ENCODE measurements around the gene CHKB.

Gene CHKB

GRCh38 chr22:50574383-50574755 is 8.3 kb downstream of the CHKB start:
- DNase-seq (ENCODE audit: low read depth in 2 of 2, low spot score in 1 of 2): no peak

GRCh38 chr22:50573491-50574382 is 8.9 kb downstream of the CHKB start:
- no peak for DNase-seq (ENCODE audit: low read depth in 2 of 2, low spot score in 1 of 2)

- no peak for DNase-seq (ENCODE audit: low read depth in 2 of 2, low spot score in 1 of 2)
These were observed 9.7 kb downstream of the CHKB start for GRCh38 chr22:50572965-50573364.

DNA sequence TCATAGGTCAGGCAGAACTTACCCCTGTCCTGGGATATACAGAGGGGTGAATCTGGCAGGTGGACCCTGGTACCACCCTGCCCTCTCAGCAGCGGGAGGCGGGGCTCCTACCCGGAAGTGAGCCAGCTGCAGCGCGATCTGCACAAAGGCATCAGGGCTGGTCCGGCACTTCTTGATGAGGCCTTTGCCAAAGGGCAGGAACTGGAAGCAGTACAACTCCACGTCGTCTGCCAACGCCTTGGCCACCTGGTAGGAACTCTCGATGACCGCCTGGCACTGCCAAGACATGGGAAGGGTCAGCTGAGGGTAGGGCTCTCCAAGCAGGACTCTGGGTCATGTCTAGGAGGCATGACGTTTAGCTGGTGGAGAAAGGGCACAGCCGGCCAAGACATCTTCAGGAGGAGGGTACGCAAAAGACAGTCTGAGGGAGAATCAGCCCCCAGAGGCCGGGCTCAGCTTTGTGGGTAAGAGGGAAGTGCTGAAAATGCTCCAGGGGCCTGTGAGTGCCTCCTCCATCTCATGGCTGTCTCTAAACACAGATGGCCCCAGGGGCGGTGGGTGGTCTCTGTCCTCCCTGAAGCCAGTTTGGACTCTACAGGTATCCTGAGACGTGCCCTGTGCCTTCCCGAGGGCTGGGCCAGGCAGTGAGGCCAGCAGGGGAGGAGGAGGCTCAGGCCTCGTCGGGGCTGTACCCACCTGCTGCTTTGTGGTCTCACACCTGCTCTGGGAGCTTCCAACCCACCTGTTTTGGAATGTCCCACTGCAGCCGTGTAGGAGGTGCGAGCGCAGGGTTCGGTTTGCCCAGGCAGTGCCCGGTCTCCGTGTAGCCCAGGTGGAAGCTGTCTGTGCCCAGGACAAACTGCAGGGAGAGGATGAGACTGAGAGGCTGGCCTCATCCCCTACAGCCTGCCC is 11.1 kb downstream of the CHKB start:
- DNase-seq (ENCODE audit: low read depth in 2 of 2, low spot score in 1 of 2): no peak

- DNase-seq (ENCODE audit: low read depth in 2 of 2, low spot score in 1 of 2): no peak
These were observed 11.8 kb downstream of the CHKB start for GRCh38 chr22:50570861-50571260.

DNA sequence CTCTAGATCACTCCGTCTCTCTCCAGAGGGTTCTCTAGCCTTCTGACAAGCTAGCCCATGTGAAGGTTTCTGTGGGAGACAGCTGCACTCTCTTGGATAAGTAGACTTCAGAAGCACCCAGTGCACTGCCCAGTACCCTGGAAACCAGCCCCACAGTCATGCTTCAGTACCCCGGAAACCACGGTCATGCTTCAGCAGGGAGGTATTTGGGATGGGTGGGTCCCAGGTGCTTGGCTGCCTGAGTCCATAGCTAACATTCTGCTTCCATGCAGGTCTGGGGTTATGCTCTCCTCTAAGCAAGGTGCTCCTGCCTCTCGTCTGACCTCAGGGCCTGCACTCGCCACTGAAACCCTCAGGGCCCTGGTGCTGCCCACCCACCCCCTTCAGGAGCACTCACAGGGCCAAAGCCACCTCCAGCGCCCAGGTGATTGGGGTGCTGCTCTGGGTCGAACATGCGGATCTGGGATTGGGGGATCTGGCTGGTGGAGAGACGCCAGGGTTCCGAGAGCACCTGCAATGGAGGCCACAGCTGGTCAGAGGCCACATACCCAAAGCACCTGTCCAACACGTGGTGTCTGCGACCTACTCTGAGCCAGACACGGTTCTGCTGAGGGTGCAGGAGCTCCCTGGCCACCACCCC is 12.6 kb downstream of the CHKB start:
- no peak for DNase-seq (ENCODE audit: low read depth in 2 of 2, low spot score in 1 of 2)

- no peak for DNase-seq (ENCODE audit: low read depth in 2 of 2, low spot score in 1 of 2)
These were observed 13.6 kb downstream of the CHKB start for GRCh38 chr22:50569041-50569459.

DNA sequence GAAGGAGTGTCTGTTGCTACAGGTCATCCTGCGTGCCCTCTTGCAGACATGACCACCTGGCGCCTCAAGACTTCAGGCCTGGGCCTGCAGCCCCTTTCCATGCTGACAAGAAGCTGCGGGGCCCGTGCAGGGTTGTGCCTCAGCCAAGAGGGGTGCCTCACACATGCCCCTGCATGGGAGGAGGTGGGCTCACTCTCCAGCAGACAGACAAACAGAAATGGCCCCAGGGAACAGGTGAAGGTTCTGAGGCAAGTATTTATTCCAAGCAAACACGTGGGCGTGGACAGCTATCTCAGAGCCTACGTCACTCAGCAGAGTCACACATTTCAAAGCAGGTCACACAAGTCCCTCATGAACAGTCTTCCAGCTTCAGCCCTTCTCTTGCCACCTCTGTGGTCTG is 14.0 kb downstream of the CHKB start:
- DNase-seq (ENCODE audit: low read depth in 2 of 2, low spot score in 1 of 2): no peak

GRCh38 chr22:50567721-50568252 is 14.9 kb downstream of the CHKB start:
- DNase-seq (ENCODE audit: low read depth in 2 of 2, low spot score in 1 of 2): no peak

- no peak for DNase-seq (ENCODE audit: low read depth in 2 of 2, low spot score in 1 of 2)
These were observed 18.4 kb downstream of the CHKB start for GRCh38 chr22:50564289-50564688.

GRCh38 chr22:50563413-50564160 is 19.1 kb downstream of the CHKB start:
- DNase-seq (ENCODE audit: low read depth in 2 of 2, low spot score in 1 of 2): no peak

DNA sequence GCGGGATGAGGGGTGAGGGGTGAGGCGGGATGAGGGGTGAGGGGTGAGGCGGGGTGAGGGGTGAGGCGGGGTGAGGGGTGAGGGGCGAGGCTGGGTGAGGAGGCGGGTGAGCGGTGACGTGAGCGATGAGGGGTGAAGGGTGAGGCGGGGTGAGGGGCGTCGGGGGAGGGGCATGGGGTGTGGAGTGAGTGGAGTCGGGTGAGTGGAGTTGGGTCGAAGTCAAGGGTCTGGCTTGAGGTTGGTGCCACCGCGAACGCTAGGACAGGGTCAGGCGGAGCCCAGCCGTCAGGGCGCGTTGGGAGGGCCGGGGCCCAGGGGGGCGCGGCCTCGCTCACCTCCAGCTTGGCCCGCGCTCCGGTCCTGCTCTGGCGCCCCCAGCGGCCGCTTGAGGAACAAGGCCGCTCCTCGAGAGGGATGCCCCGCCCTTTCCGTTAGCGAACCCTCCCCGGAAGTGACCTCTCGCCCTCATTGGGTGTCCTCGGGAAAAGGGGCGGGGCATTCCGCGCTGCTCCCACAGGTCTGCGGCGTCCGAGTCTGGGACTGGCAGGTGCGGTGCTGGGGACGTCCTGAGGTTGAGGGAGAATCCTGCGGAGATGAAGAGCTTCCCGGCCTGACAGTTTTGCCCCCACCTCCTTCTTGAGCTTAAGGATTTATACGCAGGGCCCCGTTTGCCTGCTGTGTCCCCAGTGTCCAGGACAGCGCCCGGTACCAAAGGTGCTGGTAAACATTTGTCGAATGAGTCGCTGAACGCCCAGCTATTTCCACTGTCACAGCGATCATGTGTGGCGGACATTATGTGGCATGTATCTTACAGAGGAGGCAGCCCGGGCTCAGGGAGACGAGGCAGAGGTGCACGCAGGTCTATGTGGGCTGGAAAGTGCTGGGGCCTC is 19.9 kb downstream of the CHKB start, which contains the start of gene SYCE3:
SYCE3 (minus strand) TSS at position 397 of the 890 bp plus-strand sequence. CDS start 6,514 bp downstream, outside the sequence.
- DNase-seq (ENCODE audit: low read depth in 2 of 2, low spot score in 1 of 2): peak; percentile 91 to 96

DNA sequence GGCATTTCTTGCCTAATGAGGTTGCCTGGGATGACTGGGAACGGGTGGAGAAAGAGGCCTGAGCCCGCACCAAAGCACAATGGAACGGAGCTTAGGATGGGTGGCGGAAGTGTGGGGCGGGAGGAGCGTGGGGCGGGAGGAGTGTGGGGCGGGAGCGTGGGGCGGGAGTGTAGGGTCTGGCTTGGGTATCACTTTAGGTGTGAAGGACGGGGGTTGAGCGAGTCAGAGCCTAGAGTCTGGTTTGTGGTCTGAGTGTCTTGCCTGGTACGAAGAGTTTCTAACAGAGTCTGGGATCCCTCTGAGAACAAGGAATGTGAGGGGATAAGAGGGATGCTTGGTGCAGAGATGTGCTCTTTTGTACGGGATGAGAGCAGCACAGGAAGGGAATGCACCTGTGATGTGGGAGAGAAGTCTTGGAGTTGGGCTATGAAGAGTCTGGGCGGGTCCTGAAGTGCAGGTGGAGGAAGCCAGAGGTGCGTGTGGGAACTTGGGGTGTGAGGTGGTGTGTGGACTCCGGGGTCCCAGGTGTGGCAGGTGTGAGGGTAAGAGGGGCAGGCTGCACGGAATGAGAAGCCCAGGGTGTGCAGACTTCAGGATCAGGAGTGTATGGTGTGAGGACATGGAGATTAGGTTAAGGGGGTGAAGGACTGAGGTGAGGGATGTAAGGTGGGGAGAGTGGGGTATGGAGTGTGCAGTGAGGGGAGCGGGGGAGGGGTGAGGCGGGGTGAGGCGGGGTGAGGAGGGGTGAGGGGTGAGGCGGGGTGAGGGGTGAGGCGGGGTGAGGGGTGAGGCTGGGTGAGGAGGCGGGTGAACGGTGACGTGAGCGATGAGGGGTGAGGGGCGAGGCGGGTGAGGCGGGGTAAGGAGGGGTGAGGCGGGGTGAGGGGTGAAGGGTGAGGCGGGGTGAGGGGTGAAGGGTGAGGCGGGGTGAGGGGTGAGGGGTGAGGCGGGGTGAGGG is 21.0 kb downstream of the CHKB start:
- DNase-seq (ENCODE audit: low read depth in 2 of 2, low spot score in 1 of 2): no peak

GRCh38 chr22:50560034-50560433 is 22.6 kb downstream of the CHKB start:
- no peak for DNase-seq (ENCODE audit: low read depth in 2 of 2, low spot score in 1 of 2)

DNA sequence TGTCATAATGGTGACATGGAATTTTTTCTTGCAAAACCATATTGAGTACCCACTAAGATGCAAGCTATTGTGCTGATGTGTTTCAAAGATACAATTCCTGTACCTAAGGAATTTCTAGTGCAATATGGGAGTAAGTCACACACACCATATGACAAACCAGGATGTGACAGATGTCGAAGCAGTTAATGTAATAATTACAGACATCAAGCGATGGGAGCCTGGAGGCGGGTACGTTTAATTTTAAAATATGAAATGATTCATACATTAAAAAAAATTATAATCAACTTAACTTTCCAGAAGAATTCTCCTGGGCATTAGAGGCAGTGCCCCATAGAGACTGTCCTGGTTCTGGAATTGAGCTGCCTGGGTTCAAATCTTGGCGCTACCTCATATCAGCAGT is 25.9 kb downstream of the CHKB start:
- DNase-seq (ENCODE audit: low read depth in 2 of 2, low spot score in 1 of 2): no peak

GRCh38 chr22:50553310-50553709 is 29.3 kb downstream of the CHKB start:
- DNase-seq (ENCODE audit: low read depth in 2 of 2, low spot score in 1 of 2): no peak

- DNase-seq (ENCODE audit: low read depth in 2 of 2, low spot score in 1 of 2): no peak
These were observed 31.4 kb downstream of the CHKB start for GRCh38 chr22:50551160-50551752.

DNA sequence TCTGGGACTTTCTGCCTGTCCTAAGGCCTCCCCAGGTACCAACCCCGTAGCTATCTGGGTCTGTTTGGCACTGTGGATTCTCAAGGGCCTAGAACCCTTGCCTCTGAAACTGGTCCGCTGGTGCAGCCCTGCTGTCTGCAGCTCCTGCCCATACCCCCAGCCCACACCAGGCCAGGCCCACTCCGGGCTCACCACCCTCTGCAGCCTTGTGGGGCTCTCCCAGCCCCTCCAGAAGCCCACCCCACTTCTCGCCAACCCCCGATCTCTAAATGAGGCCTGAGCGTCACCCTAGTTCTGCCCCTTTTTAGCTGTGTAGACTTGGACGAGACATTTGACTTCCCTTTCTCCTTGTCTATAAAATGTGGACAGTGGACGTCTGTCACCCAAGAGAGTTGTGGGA is 32.3 kb downstream of the CHKB start:
- DNase-seq (ENCODE audit: low read depth in 2 of 2, low spot score in 1 of 2): no peak

All from stimulated activated CD8-positive, alpha-beta memory T cell treated with anti-CD3 and anti-CD28 coated beads, Interleukin-4, amount 100 ng/mL, for 4 hours (primary cell).